Stimulated activated CD4-positive, alpha-beta T cell treated with anti-CD3 and anti-CD28 coated beads, Interleukin-2, amount 100 ng/mL, for 4 hours (primary cell): ENCODE data around the gene RBM17.
"Not testable (repeated sequence)": the region's sequence is repeated elsewhere in the genome, so short reads cannot be mapped to it uniquely, and the experiment has no call there.

Source experiments
- DNase-seq: peaks from one replicate; pipeline ENCODE4 v3.0.0-alpha.2; 2020; ENCODE audit warnings: low read depth

Gene RBM17

DNA sequence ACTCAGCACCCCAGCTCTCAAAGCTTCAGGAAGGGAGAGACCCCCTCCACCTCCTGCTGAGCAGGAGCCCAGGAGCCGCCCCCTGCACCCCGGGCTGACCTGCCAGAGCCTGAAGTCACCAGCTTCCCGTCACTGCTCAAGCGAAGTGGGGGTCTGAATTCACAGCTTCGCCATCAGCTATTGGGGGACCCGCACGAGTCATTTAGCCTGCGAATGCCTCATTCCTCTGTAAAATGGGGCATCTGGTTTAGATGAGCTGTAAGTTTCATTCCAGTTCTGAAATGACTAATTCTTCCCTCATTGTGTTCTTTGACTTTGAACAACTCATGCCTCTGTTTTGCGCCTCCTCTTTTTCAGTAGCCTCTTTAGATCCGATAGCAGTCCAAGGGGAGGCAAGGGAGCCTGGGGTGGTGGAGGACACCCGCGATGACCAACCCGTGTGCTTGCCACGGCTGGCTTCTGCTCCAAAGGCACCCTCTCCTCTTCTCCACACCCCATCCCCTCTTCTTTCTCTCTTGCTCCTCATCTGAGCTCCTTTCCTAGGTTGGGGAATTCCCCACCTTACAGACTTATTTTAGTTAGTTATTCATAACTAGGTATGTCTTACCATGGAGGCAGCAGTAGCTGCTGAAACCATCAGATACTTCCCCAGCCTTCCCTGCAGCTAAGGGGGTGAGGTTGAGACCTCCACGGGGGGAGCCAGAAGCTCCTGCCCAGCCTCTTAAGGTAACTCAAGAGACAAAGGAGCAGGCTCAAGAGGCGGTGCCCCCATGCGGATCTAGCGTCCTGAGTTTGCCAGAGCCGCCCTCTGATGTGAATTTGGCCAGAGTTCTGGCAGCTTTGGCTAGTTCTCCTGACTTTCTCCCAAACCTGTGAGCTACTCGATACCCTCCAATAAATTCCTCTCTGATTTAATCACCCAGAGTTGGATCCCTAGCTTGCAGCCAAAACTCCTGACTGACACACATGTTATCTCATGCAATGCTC, 47.7 kb downstream of the RBM17 start:
- DNase-seq, result no peak

GRCh38 chr10:6138456-6138855, 49.6 kb downstream of the RBM17 start:
- DNase-seq, result no peak

- no peak for DNase-seq
Measured at GRCh38 chr10:6139470-6139869, 50.6 kb downstream of the RBM17 start.

DNA sequence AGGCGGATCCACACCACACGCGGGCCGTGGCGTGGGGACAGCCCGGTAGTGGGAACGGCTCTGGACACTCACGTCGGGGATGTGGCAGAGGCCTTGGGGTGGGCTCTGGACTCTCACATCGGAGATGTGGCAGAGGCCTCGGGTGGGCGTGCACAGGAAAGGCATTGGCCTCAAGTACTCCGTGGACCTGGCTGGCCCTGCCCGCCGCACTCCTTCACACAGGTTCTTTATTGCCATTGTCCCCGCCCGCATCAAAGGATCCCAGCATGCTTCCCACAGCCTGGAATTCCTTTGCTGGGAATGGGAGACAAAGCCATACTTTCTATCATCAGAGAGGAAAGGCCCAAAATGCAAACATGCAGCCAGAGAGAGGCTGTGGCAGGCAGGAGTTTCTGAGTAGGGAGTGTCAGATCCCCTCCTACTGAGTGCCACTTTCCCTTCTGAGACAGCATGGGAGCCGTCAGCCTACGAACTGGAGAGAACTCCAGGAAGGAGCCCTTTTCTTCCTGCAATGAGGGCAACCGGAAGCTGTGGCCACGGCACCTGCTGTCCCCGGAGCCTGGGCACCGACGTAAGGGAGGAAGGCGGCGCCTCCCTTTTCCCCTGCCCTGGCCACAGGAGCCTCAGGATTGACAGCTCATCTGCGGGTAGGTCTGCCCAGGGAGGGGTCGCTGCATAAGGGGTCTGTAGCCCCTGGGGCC, 51.5 kb downstream of the RBM17 start:
- DNase-seq, result no peak

- no peak for DNase-seq
Measured at GRCh38 chr10:6140965-6141295, 52.1 kb downstream of the RBM17 start.

GRCh38 chr10:6141296-6142151, 52.7 kb downstream of the RBM17 start:
- no peak for DNase-seq

DNA sequence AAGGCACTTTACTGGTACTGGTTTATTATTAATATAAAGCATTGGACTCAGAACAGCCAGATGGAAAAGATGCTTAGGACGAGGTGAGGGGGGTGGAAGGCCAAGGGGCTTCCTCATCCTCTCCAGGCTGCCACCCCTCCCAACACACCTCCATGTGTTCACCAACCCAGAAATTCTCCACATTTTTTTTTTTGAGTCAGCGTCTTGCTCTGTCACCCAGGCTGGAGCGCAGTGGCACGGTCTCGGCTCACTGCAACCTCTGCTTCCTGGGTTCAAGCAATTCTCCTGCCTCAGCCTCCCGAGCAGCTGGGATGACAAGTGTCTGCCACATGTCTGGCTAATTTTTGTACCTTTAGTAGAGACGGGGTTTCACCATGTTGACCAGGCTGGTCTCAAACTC, 53.4 kb downstream of the RBM17 start:
- DNase-seq, result not testable (repeated sequence)

GRCh38 chr10:6142644-6143043, 53.8 kb downstream of the RBM17 start:
- DNase-seq, result no peak

DNA sequence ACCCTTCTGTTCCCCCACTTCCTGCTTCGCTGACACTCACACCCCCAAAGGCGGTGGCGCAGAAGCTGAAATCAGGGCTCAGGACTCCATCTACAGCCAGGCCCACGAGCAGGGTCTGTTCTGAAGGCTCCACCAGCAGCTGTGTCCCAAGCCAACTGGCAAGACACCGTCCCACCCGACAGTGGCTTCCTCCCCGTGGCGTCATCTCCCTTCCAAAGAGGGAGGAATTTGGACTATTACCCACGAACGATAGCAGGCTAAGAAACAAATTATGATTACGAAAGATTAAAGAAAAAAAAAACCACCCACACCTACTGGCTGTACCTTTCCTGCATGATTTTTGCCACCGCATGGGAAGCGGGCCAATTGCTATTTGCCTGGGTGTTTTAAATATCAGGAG, 54.3 kb downstream of the RBM17 start:
- DNase-seq, result no peak

DNA sequence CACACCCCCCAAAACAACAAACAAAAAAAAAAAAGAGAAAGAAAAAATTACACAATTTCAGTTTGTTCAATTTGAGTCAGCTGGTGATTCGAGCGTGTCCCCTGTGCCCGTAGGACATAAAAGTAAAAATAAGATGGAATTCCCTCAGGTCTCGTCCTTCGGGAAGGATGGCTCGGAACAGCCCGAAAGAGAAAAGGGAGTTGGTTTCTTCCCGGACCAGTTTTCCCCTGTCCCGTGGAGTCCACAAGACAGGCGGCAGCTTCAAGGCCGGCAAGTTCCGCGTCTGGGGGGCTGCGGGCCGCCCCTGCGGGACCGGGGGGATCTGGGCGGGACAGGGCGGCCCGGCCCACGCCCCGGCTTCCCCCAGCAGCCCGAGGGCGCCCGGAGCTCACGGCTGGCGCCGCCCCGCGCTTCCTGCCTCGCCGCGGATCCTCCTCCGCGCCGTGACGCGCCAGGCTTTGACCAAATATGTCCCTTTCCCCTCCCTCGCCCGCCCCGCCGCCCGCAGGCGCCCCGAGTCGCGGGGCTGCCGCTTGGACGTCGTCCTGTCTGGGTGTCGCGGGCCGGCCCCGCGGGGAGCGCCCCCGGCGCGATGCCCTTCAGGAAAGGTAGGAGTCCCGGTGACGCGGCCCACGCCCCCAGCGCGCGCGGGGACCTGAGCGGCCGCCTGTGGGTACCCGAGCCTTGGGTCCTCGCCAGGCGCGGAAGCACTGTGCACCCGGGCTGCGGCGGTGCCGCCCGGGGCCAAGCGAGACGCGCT, 55.8 kb downstream of the RBM17 start:
- peak; percentile 85 for DNase-seq

GRCh38 chr10:6145166-6145987, 56.5 kb downstream of the RBM17 start:
- no peak for DNase-seq

DNA sequence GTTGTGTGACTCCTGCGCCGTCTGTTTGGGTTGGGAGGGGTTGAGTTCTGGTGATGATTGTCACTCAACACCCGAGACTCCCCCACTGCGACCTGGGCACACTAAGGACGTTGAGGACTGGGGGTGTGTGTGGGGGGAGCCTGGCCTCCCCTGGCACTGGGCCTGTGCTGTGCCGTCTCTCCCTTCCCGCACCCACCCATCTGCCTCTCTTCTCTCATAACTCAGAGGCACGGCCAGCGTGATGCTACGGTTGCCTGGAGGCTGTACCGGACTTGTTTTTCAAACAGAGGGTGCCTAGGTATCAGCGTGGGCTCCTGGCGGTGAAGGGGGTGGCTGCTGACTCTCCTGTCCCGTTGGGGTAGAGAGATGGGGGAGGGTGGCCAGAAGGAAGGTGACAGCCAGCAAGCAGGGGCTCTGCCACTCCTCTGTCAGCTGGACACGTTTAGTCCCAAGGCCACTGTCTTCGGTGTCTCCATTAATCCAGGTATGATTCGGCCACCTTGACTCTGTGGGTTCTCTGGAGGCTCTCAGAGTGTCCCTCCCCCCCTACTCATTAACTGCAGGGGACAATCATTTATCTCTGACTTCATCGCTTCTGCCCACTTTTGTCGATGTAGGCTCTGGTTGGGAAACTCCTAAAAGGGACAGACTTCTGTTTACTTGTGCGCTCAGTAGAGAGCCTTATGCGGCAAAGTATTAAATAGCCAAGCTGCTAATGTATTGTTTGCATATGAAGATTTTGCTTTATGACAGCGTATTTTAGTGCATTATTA, 57.4 kb downstream of the RBM17 start:
- no peak for DNase-seq

- no peak for DNase-seq
Measured at GRCh38 chr10:6146921-6147320, 58.1 kb downstream of the RBM17 start.

GRCh38 chr10:6148251-6148701, 59.4 kb downstream of the RBM17 start:
- no peak for DNase-seq

DNA sequence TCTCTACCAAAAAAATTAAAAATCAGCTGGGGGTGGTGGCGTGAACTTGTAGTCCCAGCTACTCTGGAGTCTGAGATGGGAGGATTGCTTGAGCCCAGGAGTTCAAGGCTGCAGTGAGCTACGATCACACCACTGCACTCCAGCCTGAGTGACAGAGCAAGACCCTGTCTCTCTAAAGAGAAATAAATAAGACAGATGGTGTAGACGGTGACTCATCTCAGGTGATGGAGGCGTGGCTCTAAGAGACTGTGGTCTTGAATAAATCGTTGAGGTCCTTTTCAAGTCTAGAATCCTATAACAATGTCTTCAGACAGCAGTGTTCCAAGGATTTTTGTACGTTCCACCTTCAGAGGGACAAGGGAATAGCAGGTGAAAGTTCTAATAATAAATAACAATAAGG, 60.1 kb downstream of the RBM17 start:
- DNase-seq, result peak; percentile 24

- peak; percentile 32 for DNase-seq
Measured at GRCh38 chr10:6151087-6151977, 62.5 kb downstream of the RBM17 start.

- no peak for DNase-seq
Measured at GRCh38 chr10:6153845-6154244, 65.0 kb downstream of the RBM17 start.

GRCh38 chr10:6154566-6154965, 65.7 kb downstream of the RBM17 start:
- no peak for DNase-seq

- no peak for DNase-seq
Measured at GRCh38 chr10:6158276-6158675, 69.4 kb downstream of the RBM17 start.
